NCI-H2196 treated with DMSO at 0.1 percent for 48 hours (cell line): ENCODE results near the gene PAPOLA.
"Not testable (repeated sequence)": the region's sequence is repeated elsewhere in the genome, so short reads cannot be mapped to it uniquely, and the experiment has no call there.

Experiments
- DNase-seq: peaks from one replicate; lab custom pipeline; 2025; ENCODE audit not compliant: unreplicated experiment; lab: John Stamatoyannopoulos, UW

The PAPOLA gene

GRCh38 chr14:96501740-96502620, at the start of gene PAPOLA:
PAPOLA (plus strand) TSS chr14:96502382; CDS start chr14:96502593, 211 bp downstream.
- peak; percentile 54 for DNase-seq

- DNase-seq = no peak
Measured at GRCh38 chr14:96452684-96453083, 49.5 kb upstream of the PAPOLA start.

- DNase-seq = no peak
Measured at GRCh38 chr14:96455588-96455987, 46.6 kb upstream of the PAPOLA start.

- DNase-seq = no peak
Measured at GRCh38 chr14:96459851-96460250, 42.3 kb upstream of the PAPOLA start.

- DNase-seq = no peak
Measured at GRCh38 chr14:96461950-96462798, 40.0 kb upstream of the PAPOLA start.

GRCh38 chr14:96464136-96464535, 38.0 kb upstream of the PAPOLA start:
- no peak for DNase-seq

GRCh38 chr14:96466918-96467317, 35.3 kb upstream of the PAPOLA start:
- no peak for DNase-seq

- DNase-seq = no peak
Measured at GRCh38 chr14:96470331-96470730, 31.9 kb upstream of the PAPOLA start.

- not testable (repeated sequence) for DNase-seq
Measured at GRCh38 chr14:96470967-96471366, 31.2 kb upstream of the PAPOLA start.

GRCh38 chr14:96478119-96478518, 24.1 kb upstream of the PAPOLA start:
- DNase-seq = no peak

- no peak for DNase-seq
Measured at GRCh38 chr14:96479435-96480146, 22.6 kb upstream of the PAPOLA start.

- DNase-seq = no peak
Measured at GRCh38 chr14:96481731-96482314, 20.4 kb upstream of the PAPOLA start.

GRCh38 chr14:96482986-96483385, 19.2 kb upstream of the PAPOLA start:
- DNase-seq = no peak

- no peak for DNase-seq
Measured at GRCh38 chr14:96484399-96484798, 17.8 kb upstream of the PAPOLA start.

GRCh38 chr14:96486705-96487104, 15.5 kb upstream of the PAPOLA start:
- DNase-seq = no peak

GRCh38 chr14:96489327-96489726, 12.9 kb upstream of the PAPOLA start:
- DNase-seq = no peak

GRCh38 chr14:96493178-96493577, 9.0 kb upstream of the PAPOLA start:
- no peak for DNase-seq

- no peak for DNase-seq
Measured at GRCh38 chr14:96494331-96494730, 7.9 kb upstream of the PAPOLA start.

GRCh38 chr14:96497087-96497486, 5.1 kb upstream of the PAPOLA start:
- DNase-seq = no peak

GRCh38 chr14:96497586-96497985, 4.6 kb upstream of the PAPOLA start:
- DNase-seq = no peak

- DNase-seq = no peak
Measured at GRCh38 chr14:96501217-96501739, 904 bp upstream of the PAPOLA start.
